K562 (cell line): Measurements from ENCODE around the gene BRD4. TPM values are rescaled to one million over a fixed set of nuclear protein-coding genes. Genes with fewer than 3 reads are reported as not detected.

Experiments used
- BCLAF1 ChIP-seq, 2 experiments: fragments of 450-650 bp in 1 of 2; IDR thresholded peaks; 2 replicates each; pipeline ENCODE4 v1.6.1; 2011 to 2017; ENCODE audit warnings: low read depth in 2 of 2, antibody characterized with exemption in 1 of 2, borderline replicate concordance in 1 of 2, low read length in 1 of 2, mild to moderate bottlenecking in 1 of 2, mixed read lengths in 1 of 2; ENCODE audit not compliant: control insufficient read depth in 1 of 2
- CHD1 ChIP-seq: fragments of 200-600 bp; sonication (generic); IDR thresholded peaks from one replicate; pipeline ENCODE4 v1.6.1; 2012; ENCODE audit warnings: mild to moderate bottlenecking, moderate library complexity, low read length, inconsistent platforms
- DMBX1 ChIP-seq: fragments of 250-450 bp; sonication (Bioruptor Pico); IDR thresholded peaks from 2 replicates; pipeline ENCODE4 v1.8.0; 2022; ENCODE audit warnings: inconsistent platforms, mild to moderate bottlenecking, moderate library complexity, borderline replicate concordance
- HSF4 ChIP-seq: fragments of 250-450 bp; sonication (Bioruptor Pico); IDR thresholded peaks from 2 replicates; pipeline ENCODE4 v2.1.2; 2022; ENCODE audit warnings: mild to moderate bottlenecking, moderate library complexity, borderline replicate concordance
- JUN ChIP-seq, 2 experiments: sonication (generic) in 1 of 2; formaldehyde crosslinking in 1 of 2; IDR thresholded peaks; 2 replicates each; pipeline versions ENCODE4 v1.6.1 to v1.8.0; 2012 to 2022; ENCODE audit warnings: borderline replicate concordance in 2 of 2, mild to moderate bottlenecking in 2 of 2, improper control_type of control experiment in 1 of 2, low read depth in 1 of 2, low read length in 1 of 2, missing genetic modification reagents in 1 of 2
- MIER1 ChIP-seq: fragments of 450-650 bp; IDR thresholded peaks from 2 replicates; pipeline ENCODE4 v1.6.1; 2016; ENCODE audit warnings: antibody characterized with exemption, mild to moderate bottlenecking, low read depth
- NCOA2 ChIP-seq, 2 experiments: fragments of 450-650 bp; IDR thresholded peaks; 2 replicates each; pipeline ENCODE4 v1.6.1; 2018; ENCODE audit warnings: mild to moderate bottlenecking in 2 of 2, moderate library complexity in 1 of 2; ENCODE audit not compliant: partially characterized antibody in 2 of 2
- PML ChIP-seq: IDR thresholded peaks from 2 replicates; pipeline ENCODE4 v1.6.1; 2012; ENCODE audit warnings: low read length, inconsistent platforms
- RBM25 ChIP-seq: fragments of 200-400 bp; formaldehyde crosslinking; IDR thresholded peaks from 2 replicates; pipeline ENCODE4 v1.6.1; 2018; ENCODE audit warnings: low read length, low read depth, moderate library complexity; ENCODE audit not compliant: severe bottlenecking
- TSHZ1 ChIP-seq: fragments of 250-450 bp; sonication (Bioruptor Pico); IDR thresholded peaks from 2 replicates; pipeline ENCODE4 v1.4.0; 2020; ENCODE audit warnings: mild to moderate bottlenecking, moderate library complexity
- XRCC5 ChIP-seq: fragments of 200-400 bp; formaldehyde crosslinking; IDR thresholded peaks from 2 replicates; pipeline ENCODE4 v1.6.1; 2017; ENCODE audit warnings: low read depth, mild to moderate bottlenecking, low read length
- ZNF592 ChIP-seq: fragments of 450-650 bp; IDR thresholded peaks from 2 replicates; pipeline ENCODE4 v1.6.1; 2017; ENCODE audit warnings: antibody characterized with exemption, mild to moderate bottlenecking
- ZNF655 ChIP-seq: fragments of 250-450 bp; sonication (Bioruptor Pico); IDR thresholded peaks from 2 replicates; pipeline ENCODE4 v1.5.0; 2021
- polyA plus RNA-seq, 8 experiments: library from polyadenylated mRNA; depleted of rRNA in 4 of 8; stranded (reverse) in 5 of 8; unstranded in 3 of 8; fragments of >200 nt; fragmentation: Nextera tagmentation in 2 of 8; fragmentation: Illumina TruSeq in 1 of 8; extraction: Ambion mirVana in 2 of 8; extraction: Trizol in 1 of 8; gene quantifications; 2 replicates each; pipeline versions ENCODE4 v1.2.1 to v1.2.3, GENCODE V29; 2011 to 2014; ENCODE audit warnings: inconsistent platforms in 1 of 8, missing spikeins in 1 of 8
- total RNA-seq, 7 experiments: library from RNA; depleted of rRNA in 6 of 7; stranded (reverse); fragments of >200 nt in 6 of 7; fragmentation: Illumina TruSeq in 2 of 7; extraction: Trizol in 2 of 7; gene quantifications; 2 replicates each; pipeline versions ENCODE4 v1.2.1 to v1.2.3, GENCODE V29; 2011 to 2021; ENCODE audit warnings: low replicate concordance in 1 of 7

BRD4 gene
- total and polyA plus RNA-seq, 9 of the 15 experiments (the other 6 are each of a cell fraction or from before 2014, with no cell fraction given) = 1.8 to 105 (median 15.6) TPM

GRCh38 chr19:15300533-15301197 is 31.7 kb downstream of the BRD4 start (continued):
- TF ChIP-seq ZNF655 (CRISPR knock-in tag) (no peak), TSHZ1 (CRISPR knock-in tag) (no peak), CHD1 (no peak), NCOA2 (IDR thresholded peaks at IDR 0.05; ENCODE audit: partially characterized antibody in 2 of 2) (no peak), MIER1 (no peak), PML (no peak), HSF4 (CRISPR knock-in tag) (no peak; the same call in 1 of the 2 replicates), RBM25 (peak; percentile 17), BCLAF1 (IDR thresholded peaks at IDR 0.05; ENCODE audit: borderline replicate concordance in 1 of 2, control insufficient read depth in 1 of 2, low read depth in 2 of 2, low read length in 1 of 2) (no peak), XRCC5 (no peak), JUN (IDR thresholded peaks at IDR 0.05; ENCODE audit: borderline replicate concordance, low read depth, low read length) (0 out of 2 replicates have a peak, but pooled peaks have one; percentile 62), JUN (CRISPR knock-in tag; IDR thresholded peaks at IDR 0.05; ENCODE audit: borderline replicate concordance) (no peak), ZNF592 (peak; percentile 59; the same call in 1 of the 2 replicates), DMBX1 (CRISPR knock-in tag) (peak; percentile 92; the same call in 1 of the 2 replicates)
